HepG2 (cell line): ENCODE results near the gene POFUT1. TPM values are rescaled to one million over a fixed set of nuclear protein-coding genes. Genes with fewer than 3 reads are reported as not detected.

Source experiments
- FOXO1 ChIP-seq: sonication (generic); formaldehyde crosslinking; IDR thresholded peaks from 2 replicates; pipeline ENCODE4 v1.4.0; 2020; ENCODE audit warnings: missing genetic modification reagents
- GATA4 ChIP-seq: sonication (generic); IDR thresholded peaks from 2 replicates; pipeline ENCODE4 v1.6.1; 2016; ENCODE audit warnings: antibody characterized with exemption, low read depth, borderline replicate concordance
- HMGXB3 ChIP-seq: sonication (generic); formaldehyde crosslinking; IDR thresholded peaks from 2 replicates; pipeline ENCODE4 v1.4.0; 2020; ENCODE audit warnings: missing genetic modification reagents, borderline replicate concordance
- IRF2 ChIP-seq: IDR thresholded peaks from 2 replicates; pipeline ENCODE4 v1.6.1; 2018; ENCODE audit warnings: missing genetic modification reagents, missing compliant biosample characterization
- KLF12 ChIP-seq: sonication (generic); formaldehyde crosslinking; IDR thresholded peaks from 2 replicates; pipeline ENCODE4 v1.4.0; 2020; ENCODE audit warnings: missing genetic modification reagents, borderline replicate concordance
- MBD4 ChIP-seq: IDR thresholded peaks from 2 replicates; pipeline ENCODE4 v1.6.1; 2012; ENCODE audit warnings: low read length, inconsistent platforms, borderline replicate concordance
- PCBP2 ChIP-seq: fragments of 200-400 bp; formaldehyde crosslinking; optimal IDR thresholded peaks from 2 replicates; pipeline ENCODE3; 2018; ENCODE audit warnings: low read length, low read depth; ENCODE audit not compliant: poor library complexity, severe bottlenecking
- SALL1 ChIP-seq: sonication (generic); formaldehyde crosslinking; IDR thresholded peaks from 2 replicates; pipeline ENCODE4 v1.8.0; 2022; ENCODE audit warnings: mild to moderate bottlenecking, missing genetic modification reagents
- ZNF350 ChIP-seq: sonication (generic); formaldehyde crosslinking; IDR thresholded peaks from 2 replicates; pipeline ENCODE4 v1.4.0; 2020; ENCODE audit warnings: mild to moderate bottlenecking, low read depth, missing genetic modification reagents, borderline replicate concordance
- ZNF775 ChIP-seq: sonication (generic); formaldehyde crosslinking; IDR thresholded peaks from 2 replicates; pipeline ENCODE4 v1.4.0; 2020; ENCODE audit warnings: missing genetic modification reagents, mild to moderate bottlenecking, moderate library complexity, borderline replicate concordance
- ZNF777 ChIP-seq: sonication (generic); formaldehyde crosslinking; IDR thresholded peaks from 2 replicates; pipeline ENCODE4 v1.4.0; 2020; ENCODE audit warnings: missing genetic modification reagents
- polyA plus RNA-seq, 8 experiments: library from polyadenylated mRNA; depleted of rRNA in 3 of 8; stranded (reverse) in 7 of 8; unstranded in 1 of 8; fragments of >200 nt; fragmentation: Illumina TruSeq in 4 of 8; extraction: Trizol in 4 of 8; gene quantifications; 2 replicates each; pipeline versions ENCODE4 v1.2.1 to v1.2.3, GENCODE V29; 2011 to 2016; ENCODE audit warnings: low read depth in 4 of 8, missing spikeins in 1 of 8, mixed read lengths in 1 of 8; ENCODE audit not compliant: insufficient read depth in 1 of 8
- total RNA-seq, 5 experiments: library from RNA; depleted of rRNA; stranded (reverse); fragments of >200 nt; fragmentation: Illumina TruSeq; extraction: Trizol; gene quantifications; 2 replicates each; pipeline ENCODE4 v1.2.3, GENCODE V29; 2016; ENCODE audit warnings: low read depth in 1 of 5
- TF ChIP-seq, protein P1 (sequence below), 2 experiments: sonication (generic) in 1 of 2; formaldehyde crosslinking in 1 of 2; IDR thresholded peaks; 2 replicates each; pipeline versions ENCODE4 v1.4.0 to v1.6.1; 2016 to 2020; ENCODE audit warnings: borderline replicate concordance in 1 of 2, low read depth in 1 of 2, mild to moderate bottlenecking in 1 of 2, missing genetic modification reagents in 1 of 2
- TF ChIP-seq, protein P2 (sequence below): sonication (generic); formaldehyde crosslinking; IDR thresholded peaks from 2 replicates; pipeline ENCODE4 v1.5.1; 2020; ENCODE audit warnings: mild to moderate bottlenecking, missing genetic modification reagents, borderline replicate concordance

POFUT1 gene
- total and polyA plus RNA-seq, 2 of the 13 experiments (the other 11 are each of a cell fraction or from before 2014, with no cell fraction given), result 35.5 to 58.3 TPM

DNA sequence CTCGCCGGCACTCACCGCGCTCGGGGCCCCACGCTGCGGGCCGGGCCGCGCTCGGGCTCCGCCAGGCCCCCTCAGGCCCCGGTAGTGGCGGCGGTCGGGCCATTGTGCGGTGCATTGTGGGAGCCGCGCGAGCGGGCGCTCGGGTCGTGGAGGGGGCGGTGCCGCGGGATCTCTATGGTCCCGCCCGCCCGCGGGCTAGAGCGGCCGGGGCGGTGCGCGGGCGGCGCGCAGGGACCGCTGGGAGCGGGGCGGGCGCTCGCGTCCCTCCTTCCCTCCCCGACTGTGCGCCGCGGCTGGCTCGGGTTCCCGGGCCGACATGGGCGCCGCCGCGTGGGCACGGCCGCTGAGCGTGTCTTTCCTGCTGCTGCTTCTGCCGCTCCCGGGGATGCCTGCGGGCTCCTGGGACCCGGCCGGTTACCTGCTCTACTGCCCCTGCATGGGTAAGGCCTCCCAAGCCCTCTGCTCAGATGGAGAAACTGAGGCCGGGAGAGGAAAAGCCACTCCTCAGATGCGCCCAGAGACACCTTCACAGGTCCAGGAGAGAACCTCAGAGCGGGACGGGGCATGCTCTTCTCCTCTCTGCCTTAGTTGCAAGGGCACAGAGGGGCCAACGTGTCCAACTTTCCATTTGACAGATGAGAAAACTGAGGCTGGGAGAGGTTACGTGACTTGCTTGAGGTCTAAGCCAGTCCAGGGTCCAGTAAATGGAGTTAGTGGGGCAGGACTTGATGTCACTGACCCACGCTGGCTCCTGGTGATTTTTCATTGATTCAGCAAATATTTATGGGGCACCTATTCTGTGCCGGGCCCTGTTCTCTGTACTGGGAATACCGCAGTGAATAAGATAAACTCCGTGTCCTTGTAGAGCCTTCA lies at the start of gene POFUT1, which contains the start of gene PLAGL2 (continued):
- TF ChIP-seq, protein P1, sequence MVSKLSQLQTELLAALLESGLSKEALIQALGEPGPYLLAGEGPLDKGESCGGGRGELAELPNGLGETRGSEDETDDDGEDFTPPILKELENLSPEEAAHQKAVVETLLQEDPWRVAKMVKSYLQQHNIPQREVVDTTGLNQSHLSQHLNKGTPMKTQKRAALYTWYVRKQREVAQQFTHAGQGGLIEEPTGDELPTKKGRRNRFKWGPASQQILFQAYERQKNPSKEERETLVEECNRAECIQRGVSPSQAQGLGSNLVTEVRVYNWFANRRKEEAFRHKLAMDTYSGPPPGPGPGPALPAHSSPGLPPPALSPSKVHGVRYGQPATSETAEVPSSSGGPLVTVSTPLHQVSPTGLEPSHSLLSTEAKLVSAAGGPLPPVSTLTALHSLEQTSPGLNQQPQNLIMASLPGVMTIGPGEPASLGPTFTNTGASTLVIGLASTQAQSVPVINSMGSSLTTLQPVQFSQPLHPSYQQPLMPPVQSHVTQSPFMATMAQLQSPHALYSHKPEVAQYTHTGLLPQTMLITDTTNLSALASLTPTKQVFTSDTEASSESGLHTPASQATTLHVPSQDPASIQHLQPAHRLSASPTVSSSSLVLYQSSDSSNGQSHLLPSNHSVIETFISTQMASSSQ (IDR thresholded peaks at IDR 0.05; ENCODE audit: low read depth), result no peak
- TF ChIP-seq, protein P1 (CRISPR knock-in tag; IDR thresholded peaks at IDR 0.05; ENCODE audit: borderline replicate concordance), result peak; percentile 70; the same call in 1 of the 2 replicates
- TF ChIP-seq SALL1 (CRISPR knock-in tag) (peak; percentile 78), PCBP2 (no peak), HMGXB3 (CRISPR knock-in tag) (peak; percentile 62; the same call in 1 of the 2 replicates), KLF12 (peak; percentile 98), ZNF777 (CRISPR knock-in tag) (peak; percentile 50; the same call in 1 of the 2 replicates), ZNF775 (CRISPR knock-in tag) (no peak), IRF2 (CRISPR knock-in tag) (no peak), MBD4 (no peak), FOXO1 (CRISPR knock-in tag) (no peak; the same call in 1 of the 2 replicates), ZNF350 (CRISPR knock-in tag) (0 out of 2 replicates have a peak, but pooled peaks have one; percentile 81), GATA4 (peak; percentile 50; the same call in 1 of the 2 replicates)
- TF ChIP-seq, protein P2, sequence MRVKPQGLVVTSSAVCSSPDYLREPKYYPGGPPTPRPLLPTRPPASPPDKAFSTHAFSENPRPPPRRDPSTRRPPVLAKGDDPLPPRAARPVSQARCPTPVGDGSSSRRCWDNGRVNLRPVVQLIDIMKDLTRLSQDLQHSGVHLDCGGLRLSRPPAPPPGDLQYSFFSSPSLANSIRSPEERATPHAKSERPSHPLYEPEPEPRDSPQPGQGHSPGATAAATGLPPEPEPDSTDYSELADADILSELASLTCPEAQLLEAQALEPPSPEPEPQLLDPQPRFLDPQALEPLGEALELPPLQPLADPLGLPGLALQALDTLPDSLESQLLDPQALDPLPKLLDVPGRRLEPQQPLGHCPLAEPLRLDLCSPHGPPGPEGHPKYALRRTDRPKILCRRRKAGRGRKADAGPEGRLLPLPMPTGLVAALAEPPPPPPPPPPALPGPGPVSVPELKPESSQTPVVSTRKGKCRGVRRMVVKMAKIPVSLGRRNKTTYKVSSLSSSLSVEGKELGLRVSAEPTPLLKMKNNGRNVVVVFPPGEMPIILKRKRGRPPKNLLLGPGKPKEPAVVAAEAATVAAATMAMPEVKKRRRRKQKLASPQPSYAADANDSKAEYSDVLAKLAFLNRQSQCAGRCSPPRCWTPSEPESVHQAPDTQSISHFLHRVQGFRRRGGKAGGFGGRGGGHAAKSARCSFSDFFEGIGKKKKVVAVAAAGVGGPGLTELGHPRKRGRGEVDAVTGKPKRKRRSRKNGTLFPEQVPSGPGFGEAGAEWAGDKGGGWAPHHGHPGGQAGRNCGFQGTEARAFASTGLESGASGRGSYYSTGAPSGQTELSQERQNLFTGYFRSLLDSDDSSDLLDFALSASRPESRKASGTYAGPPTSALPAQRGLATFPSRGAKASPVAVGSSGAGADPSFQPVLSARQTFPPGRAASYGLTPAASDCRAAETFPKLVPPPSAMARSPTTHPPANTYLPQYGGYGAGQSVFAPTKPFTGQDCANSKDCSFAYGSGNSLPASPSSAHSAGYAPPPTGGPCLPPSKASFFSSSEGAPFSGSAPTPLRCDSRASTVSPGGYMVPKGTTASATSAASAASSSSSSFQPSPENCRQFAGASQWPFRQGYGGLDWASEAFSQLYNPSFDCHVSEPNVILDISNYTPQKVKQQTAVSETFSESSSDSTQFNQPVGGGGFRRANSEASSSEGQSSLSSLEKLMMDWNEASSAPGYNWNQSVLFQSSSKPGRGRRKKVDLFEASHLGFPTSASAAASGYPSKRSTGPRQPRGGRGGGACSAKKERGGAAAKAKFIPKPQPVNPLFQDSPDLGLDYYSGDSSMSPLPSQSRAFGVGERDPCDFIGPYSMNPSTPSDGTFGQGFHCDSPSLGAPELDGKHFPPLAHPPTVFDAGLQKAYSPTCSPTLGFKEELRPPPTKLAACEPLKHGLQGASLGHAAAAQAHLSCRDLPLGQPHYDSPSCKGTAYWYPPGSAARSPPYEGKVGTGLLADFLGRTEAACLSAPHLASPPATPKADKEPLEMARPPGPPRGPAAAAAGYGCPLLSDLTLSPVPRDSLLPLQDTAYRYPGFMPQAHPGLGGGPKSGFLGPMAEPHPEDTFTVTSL (CRISPR knock-in tag), result no peak
